DOHH2 (cell line): ENCODE measurements around the gene MALT1.

Source experiments
- EZH2phosphoT487 ChIP-seq: fragments of 200-600 bp; sonication (generic); IDR thresholded peaks from 2 replicates; pipeline ENCODE4 v1.6.1; 2017; ENCODE audit warnings: borderline replicate concordance, mild to moderate bottlenecking, antibody characterized with exemption, low read length, moderate library complexity, mixed read lengths
- TF ChIP-seq, protein P1 (sequence below): fragments of 200-600 bp; sonication (generic); IDR thresholded peaks from one replicate; pipeline ENCODE4 v1.5.1; 2014; ENCODE audit warnings: antibody characterized with exemption, mild to moderate bottlenecking, low read depth, low read length; ENCODE audit not compliant: poor library complexity, severe bottlenecking

- TF ChIP-seq, protein P1, sequence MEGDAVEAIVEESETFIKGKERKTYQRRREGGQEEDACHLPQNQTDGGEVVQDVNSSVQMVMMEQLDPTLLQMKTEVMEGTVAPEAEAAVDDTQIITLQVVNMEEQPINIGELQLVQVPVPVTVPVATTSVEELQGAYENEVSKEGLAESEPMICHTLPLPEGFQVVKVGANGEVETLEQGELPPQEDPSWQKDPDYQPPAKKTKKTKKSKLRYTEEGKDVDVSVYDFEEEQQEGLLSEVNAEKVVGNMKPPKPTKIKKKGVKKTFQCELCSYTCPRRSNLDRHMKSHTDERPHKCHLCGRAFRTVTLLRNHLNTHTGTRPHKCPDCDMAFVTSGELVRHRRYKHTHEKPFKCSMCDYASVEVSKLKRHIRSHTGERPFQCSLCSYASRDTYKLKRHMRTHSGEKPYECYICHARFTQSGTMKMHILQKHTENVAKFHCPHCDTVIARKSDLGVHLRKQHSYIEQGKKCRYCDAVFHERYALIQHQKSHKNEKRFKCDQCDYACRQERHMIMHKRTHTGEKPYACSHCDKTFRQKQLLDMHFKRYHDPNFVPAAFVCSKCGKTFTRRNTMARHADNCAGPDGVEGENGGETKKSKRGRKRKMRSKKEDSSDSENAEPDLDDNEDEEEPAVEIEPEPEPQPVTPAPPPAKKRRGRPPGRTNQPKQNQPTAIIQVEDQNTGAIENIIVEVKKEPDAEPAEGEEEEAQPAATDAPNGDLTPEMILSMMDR, result no peak
- TF ChIP-seq EZH2phosphoT487, result no peak
Measured at GRCh38 chr18:58666176-58666575, 5.1 kb upstream of the MALT1 start.
